B cell (primary cell): ENCODE results near the gene RBMX.

Experiments used
- EZH2 ChIP-seq: IDR thresholded peaks from 2 replicates; pipeline ENCODE4 v1.6.1; 2012; ENCODE audit warnings: borderline replicate concordance, low read depth, mild to moderate bottlenecking, moderate library complexity, low read length; ENCODE audit not compliant: insufficient read depth, poor library complexity, severe bottlenecking
- TF ChIP-seq, protein P1 (sequence below): fragments of 200-600 bp; IDR thresholded peaks from one replicate; pipeline ENCODE4 v1.8.0; 2022; ENCODE audit warnings: antibody characterized with exemption, mild to moderate bottlenecking

DNA sequence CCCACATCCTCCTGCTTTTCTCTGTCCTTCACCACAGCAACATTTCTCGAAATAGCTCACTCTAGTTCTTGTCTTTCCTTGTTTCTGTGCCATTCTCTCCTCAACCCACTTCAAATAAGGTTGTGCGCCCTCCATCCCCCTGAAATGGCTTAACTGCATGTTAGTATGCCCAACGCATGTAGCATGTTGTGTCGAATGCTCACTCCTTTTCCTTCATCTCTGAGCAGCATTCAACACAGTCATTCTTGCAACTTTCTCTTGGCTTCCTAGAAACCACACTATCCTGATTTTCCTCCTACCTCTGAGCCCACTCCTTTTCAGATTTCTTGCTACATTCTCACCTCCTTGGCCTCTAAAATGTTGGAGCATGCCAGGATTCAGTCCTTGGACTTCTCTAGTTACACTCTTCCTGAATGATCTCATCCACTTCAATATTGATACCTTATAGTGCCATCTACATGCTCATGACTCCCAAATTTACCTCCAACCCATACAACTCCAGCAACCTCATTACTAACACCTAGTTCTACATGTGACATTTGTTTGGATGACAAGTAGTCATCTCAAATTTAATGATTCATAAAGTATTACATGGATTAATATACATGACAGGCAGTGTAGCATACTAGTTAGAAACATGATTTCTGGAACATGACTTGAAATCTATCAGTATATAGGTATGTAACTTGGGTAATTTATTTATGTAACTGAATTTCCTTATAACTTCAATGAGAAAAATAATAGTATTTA, 22.3 kb downstream of the RBMX start:
- TF ChIP-seq EZH2 = no peak
- TF ChIP-seq, protein P1, sequence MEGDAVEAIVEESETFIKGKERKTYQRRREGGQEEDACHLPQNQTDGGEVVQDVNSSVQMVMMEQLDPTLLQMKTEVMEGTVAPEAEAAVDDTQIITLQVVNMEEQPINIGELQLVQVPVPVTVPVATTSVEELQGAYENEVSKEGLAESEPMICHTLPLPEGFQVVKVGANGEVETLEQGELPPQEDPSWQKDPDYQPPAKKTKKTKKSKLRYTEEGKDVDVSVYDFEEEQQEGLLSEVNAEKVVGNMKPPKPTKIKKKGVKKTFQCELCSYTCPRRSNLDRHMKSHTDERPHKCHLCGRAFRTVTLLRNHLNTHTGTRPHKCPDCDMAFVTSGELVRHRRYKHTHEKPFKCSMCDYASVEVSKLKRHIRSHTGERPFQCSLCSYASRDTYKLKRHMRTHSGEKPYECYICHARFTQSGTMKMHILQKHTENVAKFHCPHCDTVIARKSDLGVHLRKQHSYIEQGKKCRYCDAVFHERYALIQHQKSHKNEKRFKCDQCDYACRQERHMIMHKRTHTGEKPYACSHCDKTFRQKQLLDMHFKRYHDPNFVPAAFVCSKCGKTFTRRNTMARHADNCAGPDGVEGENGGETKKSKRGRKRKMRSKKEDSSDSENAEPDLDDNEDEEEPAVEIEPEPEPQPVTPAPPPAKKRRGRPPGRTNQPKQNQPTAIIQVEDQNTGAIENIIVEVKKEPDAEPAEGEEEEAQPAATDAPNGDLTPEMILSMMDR = no peak
